ENCODE data around the gene NCOA4.
A peak's percentile ranks its signal among the peaks of the same experiment; 100 is the strongest.
"Not testable (repeated sequence)": the region's sequence is repeated elsewhere in the genome, so short reads cannot be mapped to it uniquely, and the experiment has no call there.

The NCOA4 gene

GRCh38 chr10:46062723-46063428, 32.5 kb upstream of the NCOA4 start:
- H3K4me3 ChIP-seq (replicated peaks; ENCODE audit: insufficient read depth, low read length): no peak overlapping the region
- H3K27ac ChIP-seq (replicated peaks): 0 out of 2 replicates have a peak overlapping the region, but pooled peaks have one; percentile 2
- H3K27me3 ChIP-seq (ENCODE audit: insufficient read depth, poor library complexity, severe bottlenecking): no peaks in the 10 kb centered on the region
- TF ChIP-seq REST (IDR thresholded peaks at IDR 0.05; ENCODE audit: insufficient replicate concordance, low read depth): no peak
- peak in 1 of 2 experiments; percentile 23 for DNase-seq (ENCODE audit: low read depth in 1 of 2, low spot score in 1 of 2)

- no peak for DNase-seq (ENCODE audit: low read depth in 1 of 2, low spot score in 1 of 2)
- H3K4me3 ChIP-seq (replicated peaks; ENCODE audit: insufficient read depth, low read length): no peak overlapping the region
- TF ChIP-seq REST (IDR thresholded peaks at IDR 0.05; ENCODE audit: insufficient replicate concordance, low read depth) (no peak), GABPA (IDR thresholded peaks at IDR 0.05; ENCODE audit: low read depth) (no peak), POLR2AphosphoS5 (IDR thresholded peaks at IDR 0.05; ENCODE audit: low read depth) (no peak), SPI1 (IDR thresholded peaks at IDR 0.05; ENCODE audit: borderline replicate concordance, low read depth) (no peak), CTCF (IDR thresholded peaks at IDR 0.05; ENCODE audit: insufficient read depth, low read length) (no peak)
Measured at GRCh38 chr10:46060706-46061105, 30.3 kb upstream of the NCOA4 start.

GRCh38 chr10:46057927-46058326, 27.5 kb upstream of the NCOA4 start:
- not testable (repeated sequence) for DNase-seq (ENCODE audit: low read depth in 1 of 2, low spot score in 1 of 2); H3K27me3 ChIP-seq (ENCODE audit: insufficient read depth, poor library complexity, severe bottlenecking); H3K4me3 ChIP-seq (replicated peaks; ENCODE audit: insufficient read depth, low read length)
- H3K27ac ChIP-seq (replicated peaks): peak overlapping the region; percentile 28

More at GRCh38 chr10:46060706-46061105, 30.3 kb upstream of the NCOA4 start:
- no peak overlapping the region for H3K27ac ChIP-seq (replicated peaks)
- H3K27me3 ChIP-seq (ENCODE audit: insufficient read depth, poor library complexity, severe bottlenecking): no peaks in the 10 kb centered on the region

GRCh38 chr10:46057038-46057437, 26.6 kb upstream of the NCOA4 start:
- DNase-seq (ENCODE audit: low read depth in 1 of 2, low spot score in 1 of 2): no peak
- H3K4me3 ChIP-seq (replicated peaks; ENCODE audit: insufficient read depth, low read length): no peak overlapping the region
- no peak for TF ChIP-seq CTCF (IDR thresholded peaks at IDR 0.05; ENCODE audit: insufficient read depth, low read length)
- TF ChIP-seq GABPA (IDR thresholded peaks at IDR 0.05; ENCODE audit: low read depth): no peak
- TF ChIP-seq SPI1 (IDR thresholded peaks at IDR 0.05; ENCODE audit: borderline replicate concordance, low read depth): no peak
- TF ChIP-seq POLR2AphosphoS5 (IDR thresholded peaks at IDR 0.05; ENCODE audit: low read depth): no peak
- no peak for TF ChIP-seq REST (IDR thresholded peaks at IDR 0.05; ENCODE audit: insufficient replicate concordance, low read depth)
- H3K27ac ChIP-seq (replicated peaks): peak overlapping the region; percentile 28
- H3K27me3 ChIP-seq (ENCODE audit: insufficient read depth, poor library complexity, severe bottlenecking): no peaks in the 10 kb centered on the region

Measured in HL-60 (cell line).